Stimulated activated CD4-positive, alpha-beta T cell treated with anti-CD3 and anti-CD28 coated beads, Interleukin-4, amount 100 ng/mL, for 48 hours (primary cell): ENCODE measurements around the gene CRNN.
A peak's percentile ranks its signal among the peaks of the same experiment; 100 is the strongest.

ENCODE experiments used
- DNase-seq, 2 donors: peaks; one replicate each; pipeline ENCODE4 v3.0.0-alpha.2; 2020; ENCODE audit warnings: low read depth in 2 of 2

Gene CRNN

GRCh38 chr1:152419917-152420316 lies 5.9 kb upstream of the CRNN start:
- DNase-seq = no peak

- no peak for DNase-seq
Observed at GRCh38 chr1:152415454-152416227, 1.6 kb upstream of the CRNN start.

GRCh38 chr1:152412756-152413155 lies 1.3 kb downstream of the CRNN start:
- DNase-seq = no peak

- no peak for DNase-seq
Observed at GRCh38 chr1:152411134-152411533, 2.9 kb downstream of the CRNN start.

- no peak for DNase-seq
Observed at GRCh38 chr1:152410599-152410998, 3.5 kb downstream of the CRNN start.

GRCh38 chr1:152410028-152410427 lies 4.0 kb downstream of the CRNN start:
- no peak for DNase-seq

GRCh38 chr1:152408664-152409063 lies 5.4 kb downstream of the CRNN start:
- no peak for DNase-seq

GRCh38 chr1:152398812-152399698 lies 15.0 kb downstream of the CRNN start:
- DNase-seq = peak in 1 of 2 donors; percentile 6

GRCh38 chr1:152397474-152397873 lies 16.6 kb downstream of the CRNN start:
- no peak for DNase-seq

- no peak for DNase-seq
Observed at GRCh38 chr1:152394151-152394550, 19.9 kb downstream of the CRNN start.

GRCh38 chr1:152392909-152393308 lies 21.2 kb downstream of the CRNN start:
- no peak for DNase-seq

GRCh38 chr1:152388889-152389288 lies 25.2 kb downstream of the CRNN start:
- no peak for DNase-seq

GRCh38 chr1:152386940-152387339 lies 27.1 kb downstream of the CRNN start:
- no peak for DNase-seq

- DNase-seq = no peak
Observed at GRCh38 chr1:152380932-152381331, 33.1 kb downstream of the CRNN start.

GRCh38 chr1:152374451-152374850 lies 39.6 kb downstream of the CRNN start:
- no peak for DNase-seq

- DNase-seq = no peak
Observed at GRCh38 chr1:152372672-152373071, 41.4 kb downstream of the CRNN start.

GRCh38 chr1:152367436-152367835 lies 46.6 kb downstream of the CRNN start:
- DNase-seq = no peak

GRCh38 chr1:152359906-152360305 lies 54.2 kb downstream of the CRNN start, which contains the start of gene FLG2:
TSS of gene FLG2 (minus strand) at chr1:152360006. CDS start at chr1:152358884, 1,122 bp downstream.
- no peak for DNase-seq
